A204.1 (cell line): Measurements from ENCODE around the gene ABCA2.

ENCODE experiments used
- FAIRE-seq: peaks from 2 replicates; lab custom pipeline; 2012; peaks lifted over from hg19 to GRCh38; lab: Jason Lieb, UNC

Gene ABCA2

GRCh38 chr9:137027369-137028262, at the start of gene ABCA2:
ABCA2 (minus strand) TSS chr9:137028237; CDS start chr9:137028140, 97 bp downstream.
- no peak for FAIRE-seq

GRCh38 chr9:137077010-137077747, 49.1 kb upstream of the ABCA2 start, which contains the start of gene UAP1L1:
UAP1L1 (plus strand) TSS chr9:137077517; CDS start chr9:137077533, 16 bp downstream.
- no peak for FAIRE-seq

- no peak for FAIRE-seq
Observed at GRCh38 chr9:137076636-137077009, 48.6 kb upstream of the ABCA2 start.

- no peak for FAIRE-seq
Observed at GRCh38 chr9:137075275-137075775, 47.3 kb upstream of the ABCA2 start.

GRCh38 chr9:137074657-137075274, 46.7 kb upstream of the ABCA2 start:
- no peak for FAIRE-seq

GRCh38 chr9:137073992-137074399, 46.0 kb upstream of the ABCA2 start:
- FAIRE-seq = no peak

GRCh38 chr9:137071282-137071681, 43.2 kb upstream of the ABCA2 start:
- FAIRE-seq = no peak

- no peak for FAIRE-seq
Observed at GRCh38 chr9:137070906-137071275, 42.9 kb upstream of the ABCA2 start.

- peak; percentile 86 for FAIRE-seq
Observed at GRCh38 chr9:137070201-137070905, 42.3 kb upstream of the ABCA2 start, which contains the start of gene SAPCD2. SAPCD2 (minus strand) TSS chr9:137070557; CDS start chr9:137070460, 97 bp downstream.

- no peak for FAIRE-seq
Observed at GRCh38 chr9:137069508-137070091, 41.6 kb upstream of the ABCA2 start.

GRCh38 chr9:137068539-137069507, 40.8 kb upstream of the ABCA2 start:
- no peak for FAIRE-seq

- no peak for FAIRE-seq
Observed at GRCh38 chr9:137067860-137068538, 40.0 kb upstream of the ABCA2 start.

GRCh38 chr9:137066096-137066861, 38.2 kb upstream of the ABCA2 start:
- no peak for FAIRE-seq

GRCh38 chr9:137065336-137065967, 37.4 kb upstream of the ABCA2 start:
- no peak for FAIRE-seq

GRCh38 chr9:137064880-137065164, 36.8 kb upstream of the ABCA2 start:
- no peak for FAIRE-seq

GRCh38 chr9:137064027-137064879, 36.2 kb upstream of the ABCA2 start:
- FAIRE-seq = no peak

GRCh38 chr9:137063311-137064026, 35.4 kb upstream of the ABCA2 start:
- no peak for FAIRE-seq
